Measurements from ENCODE around the gene ARHGAP20.

ARHGAP20 gene

DNA sequence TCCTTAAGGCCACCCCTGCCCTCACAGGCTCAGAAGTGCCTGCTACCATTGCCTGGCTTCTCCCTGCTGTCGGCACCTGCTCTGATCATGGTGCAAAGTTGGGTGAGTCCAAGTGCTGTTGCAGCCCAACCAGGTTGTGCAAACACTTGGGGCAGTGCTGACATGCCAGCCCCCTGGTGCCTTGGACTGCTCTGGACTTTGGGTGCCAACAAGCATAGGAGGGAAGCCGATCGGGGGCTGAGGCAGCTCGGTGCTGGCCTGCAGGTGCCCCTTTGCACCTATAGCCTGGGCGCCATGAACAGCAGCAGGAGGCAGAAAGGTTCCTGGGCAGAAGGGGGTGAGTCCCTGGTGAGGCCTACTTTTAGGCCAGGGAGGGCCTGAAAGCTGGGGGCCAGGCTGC lies 113.0 kb downstream of the ARHGAP20 start:
- DNase-seq, result no peak

DNA sequence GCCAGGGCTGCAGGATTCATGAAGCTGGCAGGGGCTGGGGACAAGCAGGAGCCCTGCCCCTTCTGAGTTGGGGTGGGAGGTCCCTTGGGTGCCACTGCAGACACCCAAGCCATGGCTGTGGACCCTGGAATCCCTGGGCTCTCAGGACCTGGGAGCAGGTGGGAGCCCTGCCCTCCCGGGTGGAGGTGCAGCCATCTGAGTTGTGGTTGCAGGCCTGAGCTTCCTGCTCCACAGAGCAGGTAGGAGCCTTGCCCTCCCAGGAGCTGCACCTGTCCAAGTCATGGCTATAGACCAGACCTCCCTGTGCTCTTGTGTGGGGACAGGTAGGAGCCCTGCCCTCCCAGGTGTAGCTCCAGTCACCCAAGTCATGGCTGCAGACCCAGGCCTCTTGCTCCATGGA lies 113.5 kb downstream of the ARHGAP20 start:
- no peak for DNase-seq

DNA sequence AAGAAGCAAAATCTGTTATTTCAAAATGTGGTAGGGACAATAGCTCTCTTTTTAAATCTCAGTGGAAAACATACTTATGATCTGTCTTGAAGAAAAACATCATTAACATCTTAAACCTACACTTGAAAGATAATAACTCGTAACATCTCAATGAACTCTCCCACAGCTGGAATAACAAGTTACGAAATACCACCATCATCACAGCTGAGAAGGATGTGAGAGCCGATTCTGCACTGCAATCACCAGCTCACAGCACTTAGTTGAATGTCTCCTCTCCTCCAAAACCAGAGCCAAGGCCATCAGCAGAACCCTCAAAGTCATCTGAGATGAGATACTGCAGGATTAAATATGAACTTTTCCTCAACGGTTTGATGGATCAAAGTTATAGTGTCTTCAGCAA lies 124.3 kb downstream of the ARHGAP20 start:
- DNase-seq, result no peak

DNA sequence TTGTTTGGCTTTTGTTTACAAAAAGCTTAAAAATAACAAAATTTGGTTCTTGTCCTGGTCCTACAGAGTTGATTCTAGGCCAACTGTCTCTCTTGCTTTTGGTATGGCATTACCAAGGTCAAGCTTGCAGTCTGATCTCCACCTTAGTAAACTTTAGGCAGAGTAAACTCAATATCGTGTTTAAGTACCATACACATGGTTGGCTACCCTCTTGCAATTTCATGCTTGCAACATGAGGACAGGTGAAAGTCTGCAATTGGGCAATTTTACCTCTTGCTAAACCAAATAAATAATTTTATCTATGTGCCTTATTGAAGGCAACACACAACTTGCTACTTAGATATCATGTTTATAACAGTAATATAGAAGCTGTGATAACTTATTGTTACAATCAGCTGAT lies 125.1 kb downstream of the ARHGAP20 start:
- DNase-seq, result no peak

DNA sequence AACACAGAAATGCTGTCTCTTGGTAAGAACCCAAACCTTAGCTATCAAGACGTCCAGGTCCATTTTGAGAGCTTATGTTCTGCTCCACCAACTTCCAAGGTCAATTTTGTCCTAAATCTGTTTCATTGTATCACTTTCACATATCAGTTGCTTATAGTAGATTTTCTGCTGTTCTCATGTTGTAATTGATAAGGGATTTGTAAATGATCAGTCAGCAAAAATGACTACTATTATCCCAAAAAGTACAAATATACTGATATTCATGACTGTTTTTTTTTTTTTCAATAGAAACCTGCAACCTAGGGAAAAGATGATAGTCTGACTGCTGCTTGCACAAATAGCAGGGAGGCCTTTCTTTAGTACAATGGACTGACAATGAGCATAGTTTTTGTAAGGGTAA lies 128.1 kb downstream of the ARHGAP20 start:
- no peak for DNase-seq

DNA sequence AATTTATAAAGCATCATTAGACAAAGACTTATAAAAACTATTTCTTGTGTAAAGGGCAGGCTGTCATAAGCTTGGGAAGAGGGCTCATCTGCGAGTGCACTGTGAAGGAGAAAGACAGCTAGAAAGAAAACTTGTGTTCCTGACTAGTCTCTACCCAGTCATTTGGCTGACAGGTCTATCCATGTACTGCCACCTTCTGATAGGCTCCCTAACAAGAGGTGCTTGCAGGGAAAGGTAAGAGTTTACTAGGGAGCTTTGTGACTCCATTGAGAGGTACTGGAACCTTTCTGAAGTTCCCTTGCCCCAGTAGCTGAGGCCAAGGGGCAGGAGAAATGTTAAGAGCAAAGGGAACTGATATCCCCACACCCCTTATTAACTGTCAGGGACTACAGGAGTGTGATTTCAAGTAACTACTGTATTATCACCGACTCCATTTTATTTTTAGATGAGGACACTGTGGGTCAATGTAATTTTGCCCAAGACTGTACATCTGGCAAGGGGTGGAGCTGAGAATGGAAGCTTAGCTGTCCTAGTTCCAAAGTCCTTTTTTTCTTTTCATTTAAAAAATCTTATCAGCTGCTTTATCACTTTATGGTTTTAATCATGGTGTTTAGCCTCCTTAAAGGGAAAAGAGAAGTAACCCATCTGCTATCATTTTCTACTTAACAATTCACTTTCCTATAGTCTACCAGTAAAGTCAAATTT lies 129.4 kb downstream of the ARHGAP20 start:
- DNase-seq, result no peak

DNA sequence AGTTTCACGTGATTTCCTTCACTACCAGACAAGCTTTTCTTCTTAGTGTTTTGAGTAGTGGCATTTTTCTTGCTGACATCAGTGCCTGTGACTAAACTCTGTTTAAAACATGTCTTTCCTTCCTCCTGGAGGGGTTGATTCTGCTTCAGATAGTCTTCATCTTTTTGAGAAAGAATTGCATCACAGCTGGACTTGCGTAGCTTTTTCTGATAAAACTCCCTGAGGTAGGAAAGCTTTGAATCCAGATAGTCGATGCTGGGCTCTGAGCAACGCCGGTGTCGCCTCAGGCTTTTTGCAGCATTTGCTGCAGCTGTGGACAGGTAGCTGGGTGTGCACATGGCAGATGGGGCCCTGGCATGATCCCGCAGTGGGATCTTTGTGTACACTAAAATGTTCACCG lies 131.7 kb downstream of the ARHGAP20 start:
- DNase-seq, result no peak

DNA sequence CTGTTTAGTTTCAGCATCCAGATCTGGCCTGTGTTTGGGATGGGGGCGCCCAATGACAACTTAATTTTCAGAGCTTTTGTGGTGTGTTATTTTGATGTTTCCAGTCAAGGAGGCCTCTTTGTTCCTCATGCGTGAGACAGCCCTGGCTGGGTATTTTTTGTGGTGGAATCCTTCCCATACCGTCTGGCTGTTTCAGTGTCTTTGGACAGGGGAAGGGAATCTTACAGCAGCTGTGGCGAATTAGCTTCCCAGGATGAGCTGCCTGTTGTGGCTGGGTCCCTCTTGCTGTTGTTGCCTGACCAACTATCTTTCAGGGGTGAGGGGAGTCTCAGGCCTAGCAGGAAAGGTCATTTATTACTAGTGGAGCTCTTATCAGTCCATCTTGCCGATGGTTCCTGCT lies 138.8 kb downstream of the ARHGAP20 start:
- no peak for DNase-seq

DNA sequence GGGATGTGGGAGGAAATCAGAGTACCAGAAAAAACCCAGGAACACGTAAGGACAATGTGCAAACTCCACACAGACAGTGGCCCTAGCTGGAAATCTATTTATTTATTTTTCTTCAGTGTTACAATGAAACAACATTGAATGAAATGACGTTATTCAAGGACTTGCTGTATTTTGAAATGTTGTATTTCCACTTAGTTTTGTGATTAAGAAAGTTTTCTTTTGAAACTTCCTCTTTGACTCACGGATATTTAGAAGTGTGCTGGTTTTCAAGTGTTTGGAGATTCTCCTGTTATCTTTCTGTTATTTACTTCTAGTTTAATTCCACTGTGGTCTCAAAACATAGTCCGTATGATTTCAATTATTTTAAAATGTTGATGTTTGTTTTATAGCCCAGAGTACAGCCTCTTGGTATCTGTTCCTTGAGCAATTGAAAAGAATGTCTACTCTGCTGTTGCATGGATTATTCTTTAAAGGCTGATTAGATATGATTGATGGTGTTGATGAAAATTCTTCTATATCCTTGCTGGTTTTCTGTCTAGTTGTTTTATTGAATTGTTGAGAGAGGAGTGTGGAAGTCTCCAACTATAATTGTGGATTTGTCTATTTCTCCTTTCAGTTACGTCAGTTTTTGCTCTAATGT lies 141.0 kb downstream of the ARHGAP20 start:
- no peak for DNase-seq

DNA sequence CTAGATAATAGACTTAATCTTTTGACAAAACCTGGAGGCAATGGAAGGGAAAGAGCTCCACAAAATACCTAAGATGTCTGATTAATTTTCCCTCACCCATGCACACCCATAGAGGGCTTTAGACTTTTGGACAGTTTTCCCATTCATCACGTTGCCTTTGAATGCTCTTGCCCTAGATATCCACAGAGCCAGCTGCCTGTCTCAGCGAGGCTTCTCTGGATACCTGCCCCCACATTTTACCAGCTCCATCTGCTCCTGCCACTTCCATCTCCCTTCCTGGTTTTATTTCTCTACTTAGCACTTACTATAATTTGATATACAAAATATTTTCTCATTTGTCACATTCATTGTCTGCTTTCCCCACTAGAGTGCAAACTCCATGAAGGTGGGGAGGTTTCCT lies 145.7 kb downstream of the ARHGAP20 start:
- no peak for DNase-seq

DNA sequence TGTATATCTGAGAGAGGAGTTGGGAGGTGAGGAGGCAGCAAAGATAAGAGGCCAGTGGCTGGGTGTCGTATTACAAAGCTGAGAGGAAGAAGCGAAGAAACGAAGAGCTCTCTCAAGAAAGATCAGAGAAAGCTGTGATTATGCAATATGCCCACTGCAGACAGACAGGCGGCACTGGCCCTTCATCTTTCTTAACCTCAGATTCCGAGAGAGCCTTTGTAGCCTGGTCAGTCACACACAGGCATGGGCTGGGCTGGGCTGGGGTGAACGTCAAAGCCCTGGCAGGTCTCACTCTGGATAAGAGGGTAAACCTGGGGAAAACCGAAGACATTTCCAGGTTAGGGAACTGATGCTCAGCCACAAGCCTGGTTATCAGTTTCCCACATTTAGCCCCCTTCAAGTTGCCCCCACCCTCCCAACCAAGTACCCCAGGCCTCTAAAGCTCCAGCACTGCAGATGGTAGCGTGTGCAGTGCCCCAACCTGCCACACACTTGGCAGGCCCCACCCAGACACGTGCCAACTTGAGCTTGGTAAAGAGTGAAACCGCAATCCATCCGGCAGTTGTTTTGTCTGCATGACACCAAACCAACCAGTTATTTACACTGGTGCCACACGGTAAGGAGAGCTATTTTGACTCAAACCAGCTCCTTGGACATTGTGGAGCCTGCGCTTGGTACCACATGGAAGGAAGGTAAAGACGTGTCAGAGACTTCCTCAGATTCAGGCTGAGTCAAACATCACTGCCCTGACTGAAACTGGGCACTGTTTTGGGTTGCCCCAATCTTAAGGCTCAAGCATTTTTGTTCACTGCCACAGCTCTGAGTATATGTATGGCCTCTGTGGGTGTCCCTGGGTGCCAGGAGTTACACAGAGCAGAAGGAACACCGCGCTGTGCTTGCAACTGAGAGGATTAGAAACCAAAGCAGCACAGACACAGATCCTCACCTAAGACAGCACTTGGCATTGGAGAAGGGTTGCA lies 146.6 kb downstream of the ARHGAP20 start:
- DNase-seq, result peak; percentile 19

DNA sequence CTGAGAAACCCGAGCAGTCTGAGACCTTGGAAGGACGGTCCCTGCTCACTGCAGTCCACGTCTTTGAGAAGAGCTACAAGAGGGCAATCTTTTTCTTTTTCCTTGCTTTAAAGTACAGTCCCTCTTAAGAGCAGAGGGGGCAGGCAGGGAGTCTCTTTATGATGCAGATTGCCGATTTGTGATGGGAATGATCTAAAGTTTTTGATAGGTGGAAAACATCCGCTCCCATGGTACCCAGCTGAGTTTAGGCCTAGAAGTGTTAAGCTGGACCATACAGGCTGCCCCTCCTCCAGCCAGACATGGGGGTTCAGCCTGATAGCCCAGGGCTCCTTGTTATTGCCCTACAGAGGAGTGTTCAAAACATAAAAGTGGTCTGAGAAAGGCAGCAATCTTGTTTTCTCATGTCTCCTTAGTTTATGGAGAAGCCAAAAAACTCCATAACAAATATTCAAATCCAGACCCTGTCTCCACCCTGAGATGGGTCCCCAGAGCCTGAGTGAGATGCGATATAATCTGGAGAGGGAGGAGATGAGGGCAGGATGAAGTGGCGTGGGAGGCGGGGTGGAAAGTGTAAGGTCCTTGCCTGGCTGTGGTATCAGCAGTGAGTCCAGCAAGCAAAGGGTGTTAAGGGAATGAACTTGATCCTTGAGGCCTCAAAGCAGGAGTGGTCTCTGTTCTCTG lies 147.4 kb downstream of the ARHGAP20 start:
- DNase-seq, result no peak

DNA sequence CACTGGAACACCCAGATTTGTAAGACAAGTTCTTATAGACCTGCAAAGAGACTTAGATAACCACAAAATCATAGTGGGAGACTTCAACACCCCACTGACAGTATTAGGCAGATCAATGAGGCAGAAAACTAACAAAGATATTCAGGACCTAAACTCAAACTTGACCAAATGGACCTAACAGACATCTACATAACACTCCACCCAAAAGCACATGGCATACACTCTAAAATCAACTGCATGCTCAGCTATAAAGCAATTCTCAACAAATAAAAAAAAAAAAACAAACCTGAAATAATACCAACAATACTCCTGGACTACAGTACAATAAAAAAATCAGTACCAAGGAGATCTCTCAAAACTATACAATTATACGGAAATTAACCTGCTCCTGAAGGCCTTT lies 167.5 kb downstream of the ARHGAP20 start:
- no peak for DNase-seq

DNA sequence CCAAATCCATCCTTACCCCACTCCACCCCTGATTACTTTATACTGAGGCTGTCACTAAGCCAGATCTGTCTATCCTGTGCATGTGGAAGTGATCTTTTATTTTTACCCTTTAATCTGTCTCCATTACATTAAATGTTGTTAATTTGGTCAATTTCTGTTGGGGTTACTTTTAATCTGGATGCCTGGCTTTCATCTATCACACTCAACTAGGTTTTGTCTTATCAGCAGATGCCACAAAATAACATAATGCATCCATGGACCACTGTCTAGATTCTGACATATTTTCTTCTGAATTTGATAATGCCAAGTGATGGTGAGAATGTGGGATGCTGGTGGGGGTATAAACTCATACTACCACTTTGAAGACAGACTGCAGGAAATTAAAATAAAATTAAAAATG lies 174.1 kb downstream of the ARHGAP20 start:
- no peak for DNase-seq

DNA sequence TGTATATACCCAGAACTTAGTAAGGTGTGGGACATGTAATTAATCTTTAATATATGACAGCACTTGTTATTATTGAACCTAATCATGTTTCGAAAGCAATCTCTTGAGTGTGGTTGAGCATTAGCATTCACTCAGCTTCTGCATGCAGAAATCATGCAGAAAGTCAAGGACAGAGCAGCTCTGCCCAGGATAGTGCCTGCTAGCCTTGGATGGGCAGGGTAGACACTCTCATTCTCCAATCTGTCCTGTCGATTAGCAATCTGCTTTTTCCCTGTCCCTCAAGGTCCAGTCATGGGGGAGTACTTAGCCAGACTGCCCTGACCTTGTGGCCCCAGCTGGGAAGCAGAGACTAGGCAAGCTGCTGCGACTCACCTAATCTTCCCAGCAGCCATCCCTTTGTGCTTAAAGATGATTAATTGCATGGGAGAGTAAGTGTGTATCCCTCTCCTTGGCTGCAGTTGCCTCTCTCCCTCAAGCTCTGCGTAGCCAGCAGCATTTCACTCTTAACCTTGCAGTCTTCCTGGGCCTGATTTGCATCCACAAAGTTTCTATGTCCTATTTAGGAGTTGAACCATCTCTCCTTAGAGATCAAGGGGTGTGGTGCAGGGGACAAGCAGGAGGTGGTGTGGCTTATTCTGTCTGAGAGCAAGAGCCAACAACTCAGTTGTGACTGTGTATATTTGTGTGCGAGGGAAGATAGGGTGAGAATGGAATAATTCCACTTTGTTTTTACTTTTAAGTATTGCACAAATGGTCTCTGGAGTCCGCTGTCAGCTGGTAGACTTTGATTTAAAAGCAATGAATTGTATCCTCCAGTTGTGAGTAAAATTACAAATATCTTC lies 181.1 kb downstream of the ARHGAP20 start:
- DNase-seq, result no peak

DNA sequence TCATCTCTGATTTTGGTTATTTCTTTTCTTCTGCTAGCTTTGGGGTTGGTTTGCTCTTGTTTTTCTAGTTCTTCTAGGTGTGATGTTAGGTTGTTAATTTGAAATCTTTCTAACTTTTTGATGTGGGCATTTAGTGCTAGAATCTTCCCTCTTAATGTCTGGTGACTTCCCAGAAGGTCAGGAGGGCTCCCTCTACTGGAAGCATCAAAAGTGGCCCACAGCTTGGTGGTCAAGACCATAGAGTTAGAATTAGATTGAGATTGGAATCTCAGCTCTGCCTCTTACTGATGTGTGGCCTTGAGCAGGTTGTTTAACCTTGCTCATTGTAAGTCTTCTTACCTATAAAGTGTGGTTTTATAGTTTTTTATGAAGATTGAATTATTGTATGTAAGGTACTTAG lies 183.2 kb downstream of the ARHGAP20 start:
- no peak for DNase-seq

DNA sequence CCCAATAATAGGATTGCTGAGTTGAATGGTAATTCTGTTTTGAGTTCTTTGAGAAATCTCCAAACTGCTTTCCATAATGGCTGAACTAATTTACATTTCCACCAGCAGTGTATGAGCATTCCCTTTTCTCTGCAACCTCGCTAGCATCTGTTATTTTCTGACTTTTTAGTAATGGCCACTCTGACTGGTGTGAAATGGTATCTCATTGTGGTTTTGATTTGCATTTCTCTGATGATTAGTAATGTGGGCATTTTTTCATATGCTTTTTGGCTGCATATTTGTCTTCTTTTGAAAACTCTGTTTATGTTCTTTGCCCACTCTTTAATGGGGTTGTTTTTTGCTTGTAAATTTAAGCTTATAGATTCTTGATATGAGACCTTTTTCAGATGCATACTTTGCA lies 185.1 kb downstream of the ARHGAP20 start:
- DNase-seq, result no peak

Data from CD4-positive, alpha-beta T cell treated with Interleukin-12 subunit alpha and Interleukin-12 subunit beta, for 1 hour (primary cell).